GM12865 (cell line): ENCODE data around the gene POLR3A.

ENCODE experiments used
- DNase-seq: peaks from one replicate; pipeline ENCODE4 v3.0.0; 2010; ENCODE audit warnings: low read depth
- H3K4me3 ChIP-seq: 2 replicates; pipeline ENCODE4 v1.5.1; 2011; ENCODE audit warnings: mild to moderate bottlenecking, low read depth, low read length, control low read depth
- CTCF ChIP-seq: IDR thresholded peaks from 2 replicates; pipeline ENCODE4 v1.5.1; 2011; ENCODE audit warnings: low read length, control low read depth, low read depth, inconsistent platforms; ENCODE audit not compliant: insufficient read depth; ENCODE audit errors: missing control alignments

The POLR3A gene

DNA sequence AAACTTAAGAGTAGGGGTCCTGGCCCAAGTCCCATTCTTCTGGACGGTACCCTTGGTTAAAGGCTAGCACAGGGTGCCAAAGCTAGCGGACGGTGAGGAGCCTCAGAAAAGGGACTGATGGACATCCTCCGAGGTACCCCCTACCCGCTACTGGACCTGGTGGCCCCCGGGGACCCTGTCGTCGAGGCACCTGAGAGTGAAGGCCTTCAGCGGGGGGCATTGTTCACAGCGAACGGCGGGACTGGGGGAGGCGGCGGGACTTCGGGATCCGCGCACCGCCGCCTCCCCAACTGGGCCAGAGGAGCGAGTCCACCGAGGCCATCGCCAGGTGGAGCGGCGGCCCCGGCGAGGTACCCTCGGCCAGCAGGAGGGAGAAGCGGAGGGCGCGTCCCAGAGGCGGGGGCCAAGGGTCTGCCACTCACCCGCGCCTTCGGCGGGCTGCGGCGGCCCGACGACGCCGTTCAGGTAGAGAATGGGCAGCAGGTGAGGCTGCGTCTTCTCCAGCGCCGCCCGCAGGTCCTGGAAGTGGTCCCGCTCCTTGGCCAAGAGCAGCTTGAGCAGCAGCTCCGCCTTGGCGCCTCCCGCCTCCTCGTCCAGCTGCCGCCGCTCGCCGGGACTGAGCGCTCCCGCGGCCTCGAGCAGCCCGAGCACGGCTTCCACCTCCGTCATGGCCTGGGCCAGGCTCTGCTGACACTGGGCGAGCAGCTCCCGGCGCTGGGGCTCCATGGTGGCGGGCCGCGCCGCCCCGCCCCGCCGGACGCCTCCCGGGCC is 103.3 kb downstream of the POLR3A start:
- peak overlapping the region; percentile 73 for H3K4me3 ChIP-seq
- no peak for TF ChIP-seq CTCF
- peak; percentile 55 for DNase-seq

DNA sequence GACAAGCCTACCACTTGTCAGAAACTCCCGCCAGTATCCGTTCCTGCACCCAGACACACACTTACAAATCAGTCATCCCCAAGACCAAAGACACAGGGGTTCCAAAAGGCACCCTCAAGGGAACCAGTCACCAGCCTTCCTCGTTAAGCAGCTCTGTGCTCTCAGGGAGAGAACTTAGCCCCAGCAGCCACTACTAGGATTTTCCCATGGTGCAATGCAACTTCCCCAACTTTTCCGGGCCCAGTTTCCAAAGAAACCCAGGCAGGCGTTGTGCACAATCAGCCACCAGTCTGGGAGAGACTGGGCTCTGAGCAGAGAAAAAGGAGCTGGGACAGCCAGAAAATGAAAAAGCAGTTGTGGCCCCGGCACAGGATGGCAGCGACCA is 103.9 kb downstream of the POLR3A start:
- H3K4me3 ChIP-seq: peak overlapping the region; percentile 73
- TF ChIP-seq CTCF: no peak
- no peak for DNase-seq

DNA sequence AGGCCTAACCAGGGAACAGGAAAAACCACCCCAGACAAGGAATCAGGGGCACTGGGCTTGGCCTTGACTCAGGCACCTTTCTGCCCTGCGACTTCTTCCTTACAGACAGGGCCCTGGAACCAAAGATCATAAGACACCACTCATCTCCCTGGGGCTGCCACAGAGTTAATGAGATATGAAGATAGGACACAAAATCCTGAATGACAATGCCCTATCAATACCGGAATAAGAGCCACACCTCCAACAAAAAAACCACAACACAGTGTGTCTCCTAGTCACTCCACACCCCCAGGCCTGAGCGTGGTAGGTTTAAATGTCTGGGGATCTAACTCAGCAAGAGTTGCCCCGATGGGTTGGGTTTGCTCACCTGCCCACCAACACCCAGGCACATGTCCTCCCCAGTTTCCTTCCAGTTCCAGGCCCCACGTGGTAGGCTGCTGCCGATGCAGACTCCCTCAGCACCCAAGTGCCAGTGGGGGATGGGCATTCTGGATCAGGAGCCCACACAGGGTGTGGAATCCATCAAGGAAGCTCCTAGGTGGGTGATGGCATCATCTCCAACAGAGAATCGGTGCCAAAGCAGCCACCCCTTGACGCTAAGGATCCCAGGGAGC is 106.6 kb downstream of the POLR3A start:
- TF ChIP-seq CTCF: no peak
- H3K4me3 ChIP-seq: no peak overlapping the region
- no peak for DNase-seq

DNA sequence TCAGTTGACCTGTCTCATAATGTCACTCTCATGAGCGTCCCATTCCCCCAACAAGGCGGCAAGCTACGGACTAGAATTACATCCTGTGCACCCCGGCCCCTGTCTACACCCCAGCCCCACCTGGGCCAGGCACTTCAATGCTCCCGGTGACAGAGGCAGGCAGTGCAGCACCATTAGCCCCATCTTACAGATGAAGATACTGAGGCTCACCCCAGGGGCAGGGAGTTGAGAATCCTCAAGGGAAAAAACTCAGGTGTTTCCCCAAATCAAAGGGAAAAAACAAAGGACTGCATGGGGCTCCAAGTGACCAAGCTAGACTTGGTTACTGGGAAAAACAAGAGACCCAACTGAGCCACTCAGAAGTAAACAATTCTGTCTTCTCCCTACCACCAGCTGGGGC is 107.3 kb downstream of the POLR3A start:
- no peak for TF ChIP-seq CTCF
- no peak for DNase-seq
- H3K4me3 ChIP-seq: no peak overlapping the region

DNA sequence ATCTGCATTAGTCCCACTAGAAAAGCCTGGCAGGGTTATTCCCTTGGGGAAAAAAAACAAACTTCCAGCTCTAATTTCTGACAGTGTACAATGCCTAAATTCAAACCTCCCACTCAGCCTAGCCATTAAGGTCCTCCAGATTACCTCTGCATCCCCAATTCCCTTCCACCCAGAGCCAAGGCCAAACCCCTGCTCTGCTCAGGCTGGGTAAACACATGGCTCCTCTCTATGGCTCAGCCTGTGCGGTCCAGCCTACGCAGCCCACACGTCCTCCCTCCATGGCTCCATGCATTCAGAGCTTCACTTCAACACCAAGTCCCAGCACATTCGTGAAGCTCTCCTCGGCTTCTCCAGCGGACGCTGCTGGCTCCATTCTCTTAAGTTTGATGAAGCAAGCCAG is 107.9 kb downstream of the POLR3A start:
- no peak for TF ChIP-seq CTCF
- H3K4me3 ChIP-seq: no peak overlapping the region
- DNase-seq: no peak

DNA sequence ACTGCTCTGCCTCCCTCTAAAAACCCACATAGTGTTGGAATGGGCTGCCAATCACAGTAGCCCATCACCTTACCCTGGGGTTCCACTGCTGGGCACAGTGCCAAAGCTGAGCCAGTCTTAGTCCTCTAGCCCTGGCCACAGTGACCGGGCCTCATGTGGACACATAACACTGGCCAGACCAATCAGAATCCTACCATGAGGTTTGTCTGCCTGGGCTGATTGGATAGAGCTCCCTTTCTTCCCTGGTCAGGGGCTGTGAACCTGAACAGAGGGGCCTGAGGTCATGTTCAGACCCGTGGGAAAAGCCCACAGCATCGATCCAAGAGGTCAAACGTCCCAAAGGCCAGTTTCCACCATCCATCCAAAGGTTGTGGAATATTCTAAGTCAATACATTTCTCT is 108.8 kb downstream of the POLR3A start:
- H3K4me3 ChIP-seq: no peak overlapping the region
- DNase-seq: no peak
- no peak for TF ChIP-seq CTCF

GRCh38 chr10:77919713-77920108 is 109.6 kb downstream of the POLR3A start:
- no peak for TF ChIP-seq CTCF
- no peak for DNase-seq
- no peak overlapping the region for H3K4me3 ChIP-seq
